CD8-positive, alpha-beta memory T cell (primary cell): ENCODE results near the gene CCDC148. TPM values are rescaled to one million over a fixed set of nuclear protein-coding genes. Genes with fewer than 3 reads are reported as not detected.
"Not testable (repeated sequence)": the region's sequence is repeated elsewhere in the genome, so short reads cannot be mapped to it uniquely, and the experiment has no call there.

Experiments used
- CTCF ChIA-PET: fragments of 350-600 bp; sonication (Branson Sonifier 250); formaldehyde crosslinking; loops from one replicate; lab custom pipeline; 2021; ENCODE audit warnings: antibody characterized with exemption; lab: Charles Lee
- POLR2A ChIA-PET: fragments of 350-600 bp; sonication (Branson Sonifier 250); formaldehyde crosslinking; loops from one replicate; lab custom pipeline; 2021; ENCODE audit warnings: antibody characterized with exemption; lab: Charles Lee
- DNase-seq, 5 donors: peaks; one replicate each; pipeline versions ENCODE4 v3.0.0 to v3.0.0-alpha.2; 2020 to 2022; ENCODE audit warnings: mixed read lengths in 1 of 5
- H3K27ac ChIP-seq: one replicate; pipeline ENCODE4 v1.7.0; 2013; ENCODE audit warnings: low read depth, mild to moderate bottlenecking, low read length, moderate library complexity
- H3K27me3 ChIP-seq: 2 replicates; pipeline ENCODE4 v1.7.0; 2013; ENCODE audit warnings: low read length, mild to moderate bottlenecking; ENCODE audit not compliant: insufficient read depth, poor library complexity, severe bottlenecking
- H3K36me3 ChIP-seq: 2 replicates; pipeline ENCODE4 v1.7.0; 2013; ENCODE audit warnings: mild to moderate bottlenecking, low read length, moderate library complexity; ENCODE audit not compliant: insufficient read depth
- H3K4me1 ChIP-seq: 2 replicates; pipeline ENCODE4 v1.7.0; 2013; ENCODE audit warnings: mild to moderate bottlenecking, low read length, moderate library complexity; ENCODE audit not compliant: insufficient read depth
- H3K4me3 ChIP-seq: 2 replicates; pipeline ENCODE4 v1.7.0; 2013; ENCODE audit warnings: mild to moderate bottlenecking, low read length
- H3K9me3 ChIP-seq: 2 replicates; pipeline ENCODE4 v1.7.0; 2013; ENCODE audit warnings: mild to moderate bottlenecking, low read length
- H3K27ac Mint-ChIP-seq, 8 donors: one replicate each; pipeline ENCODE4 v1.8.0; 2020 to 2021; ENCODE audit warnings: mixed read lengths in 8 of 8, mild to moderate bottlenecking in 6 of 8, inconsistent platforms in 3 of 8, moderate library complexity in 3 of 8
- H3K27me3 Mint-ChIP-seq, 2 donors: one replicate each; pipeline ENCODE4 v1.8.0; 2020 to 2021; ENCODE audit warnings: mixed read lengths in 2 of 2, mild to moderate bottlenecking in 1 of 2, moderate library complexity in 1 of 2
- H3K36me3 Mint-ChIP-seq, 3 donors: one replicate each; pipeline ENCODE4 v1.8.0; 2020 to 2021; ENCODE audit warnings: mixed read lengths in 3 of 3, inconsistent platforms in 1 of 3, mild to moderate bottlenecking in 1 of 3
- H3K4me1 Mint-ChIP-seq, 3 donors: one replicate each; pipeline ENCODE4 v1.8.0; 2020 to 2021; ENCODE audit warnings: mixed read lengths in 3 of 3, inconsistent platforms in 1 of 3, mild to moderate bottlenecking in 1 of 3
- H3K4me3 Mint-ChIP-seq, 7 donors: one replicate each; pipeline ENCODE4 v1.8.0; 2020 to 2021; ENCODE audit warnings: mixed read lengths in 7 of 7, mild to moderate bottlenecking in 6 of 7, moderate library complexity in 4 of 7, inconsistent platforms in 2 of 7
- H3K9me3 Mint-ChIP-seq, 5 donors: one replicate each; pipeline ENCODE4 v1.8.0; 2020 to 2022; ENCODE audit warnings: mixed read lengths in 5 of 5, mild to moderate bottlenecking in 3 of 5, moderate library complexity in 2 of 5, inconsistent platforms in 1 of 5
- polyA plus RNA-seq: library from polyadenylated mRNA; unstranded; fragments of 300-500 nt; fragmentation: Illumina TruSeq; gene quantifications from one replicate; pipeline ENCODE4 v1.2.3, GENCODE V29; 2021
- total RNA-seq, 2 experiments: library from RNA; stranded (reverse); gene quantifications; one replicate each; pipeline ENCODE4 v1.2.3, GENCODE V29; 2021

The CCDC148 gene
- total and polyA plus RNA-seq, 3 experiments from 2014 or later = 0.40 TPM; not detected in 2

GRCh38 chr2:158457092-158457825, 706 bp upstream of the CCDC148 start:
- no peaks in the 10 kb centered on the region for H3K27me3 ChIP-seq

GRCh38 chr2:158443606-158444005, 12.9 kb downstream of the CCDC148 start:
- no peaks in the 10 kb centered on the region for H3K9me3 ChIP-seq
- Mint-ChIP-seq H3K27me3 (peaks cover 0 to 4% of the 10 kb centered on the region in 2 donors), H3K36me3 (no peaks in the 10 kb centered on the region), H3K4me3 (no peak overlapping the region), H3K4me1 (no peaks in the 10 kb centered on the region), H3K27ac (no peak overlapping the region), H3K9me3 (peaks cover 0 to 12% (median 2%) of the 10 kb centered on the region in 5 donors)
- H3K4me3 ChIP-seq = no peak overlapping the region
- H3K27ac ChIP-seq = no peak overlapping the region
- ChIA-PET POLR2A (no interaction called here), CTCF (no interaction called here)
- no peaks in the 10 kb centered on the region for H3K27me3 ChIP-seq
- no peaks in the 10 kb centered on the region for H3K4me1 ChIP-seq
- no peak for DNase-seq
- no peaks in the 10 kb centered on the region for H3K36me3 ChIP-seq

More at GRCh38 chr2:158457092-158457825, 706 bp upstream of the CCDC148 start:
- H3K9me3 Mint-ChIP-seq = no peaks in the 10 kb centered on the region
- ChIA-PET POLR2A (interaction anchor here (0.6 to 1.4 kb wide), 3 partner anchors 20 to 829 kb away, joined by 3 to 4 read pairs (median 4); partner anchors contain the start of gene ACVR1C), CTCF (interaction anchor here (1.0 to 1.8 kb wide), 5 partner anchors 8 to 21 kb away, joined by 3 to 6 read pairs (median 3); no protein-coding TSS in a partner anchor)
- peak overlapping the region; percentile 79 for H3K4me3 ChIP-seq
- DNase-seq = peak; percentile 20 to 67 (median 59)
- H3K27me3 Mint-ChIP-seq = no peaks in the 10 kb centered on the region
- no peaks in the 10 kb centered on the region for H3K36me3 ChIP-seq
- peak overlapping the region; percentile 82 to 96 (median 90) for H3K4me3 Mint-ChIP-seq
- peak overlapping the region; percentile 60 for H3K27ac ChIP-seq
- peaks cover 0 to 8% (median 0%) of the 10 kb centered on the region in 3 donors for H3K36me3 Mint-ChIP-seq
- no peaks in the 10 kb centered on the region for H3K9me3 ChIP-seq
- peak overlapping the region; percentile 63 to 97 (median 89) for H3K27ac Mint-ChIP-seq
- H3K4me1 ChIP-seq = peaks cover 14% of the 10 kb centered on the region
- peaks cover 19 to 26% (median 23%) of the 10 kb centered on the region in 3 donors for H3K4me1 Mint-ChIP-seq

- POLR2A ChIA-PET, H3K27me3 ChIP-seq, H3K4me3 Mint-ChIP-seq, H3K27ac Mint-ChIP-seq, DNase-seq, H3K4me1 ChIP-seq, H3K36me3 ChIP-seq, CTCF ChIA-PET, H3K4me3 ChIP-seq, H3K4me1 Mint-ChIP-seq, H3K36me3 Mint-ChIP-seq, H3K9me3 ChIP-seq, H3K27ac ChIP-seq: not testable (repeated sequence)
- peaks cover 9 to 13% of the 10 kb centered on the region in 2 donors for H3K27me3 Mint-ChIP-seq
- H3K9me3 Mint-ChIP-seq = peaks cover 0 to 12% (median 5%) of the 10 kb centered on the region in 5 donors
These were observed 17.5 kb downstream of the CCDC148 start for GRCh38 chr2:158439062-158439461.

- H3K9me3 ChIP-seq, H3K27ac ChIP-seq, POLR2A ChIA-PET, H3K4me1 ChIP-seq, H3K36me3 Mint-ChIP-seq, H3K4me1 Mint-ChIP-seq, H3K27me3 ChIP-seq, H3K36me3 ChIP-seq, H3K4me3 Mint-ChIP-seq, H3K27ac Mint-ChIP-seq, DNase-seq, H3K4me3 ChIP-seq: not testable (repeated sequence)
- peaks cover 2 to 15% (median 15%) of the 10 kb centered on the region in 5 donors for H3K9me3 Mint-ChIP-seq
- peaks cover 7 to 25% of the 10 kb centered on the region in 2 donors for H3K27me3 Mint-ChIP-seq
- CTCF ChIA-PET = interaction anchor here (1.1 kb wide), 1 partner anchor 29 kb away, joined by 3 read pairs; no protein-coding TSS in a partner anchor
These were observed 22.8 kb downstream of the CCDC148 start for GRCh38 chr2:158433716-158434115.

- H3K4me3 Mint-ChIP-seq = no peak overlapping the region
- POLR2A ChIA-PET = no interaction called here
- H3K9me3 ChIP-seq = no peaks in the 10 kb centered on the region
These were observed 24.4 kb downstream of the CCDC148 start for GRCh38 chr2:158432117-158432516.

GRCh38 chr2:158414538-158414937, 42.0 kb downstream of the CCDC148 start:
- no peaks in the 10 kb centered on the region for H3K27me3 ChIP-seq
- ChIA-PET POLR2A (no interaction called here), CTCF (no interaction called here)
- H3K9me3 ChIP-seq = no peaks in the 10 kb centered on the region
- H3K4me3 ChIP-seq = no peak overlapping the region
- H3K4me1 ChIP-seq = no peaks in the 10 kb centered on the region
- DNase-seq = no peak
- Mint-ChIP-seq H3K36me3 (peaks cover 0 to 14% (median 2%) of the 10 kb centered on the region in 3 donors), H3K4me1 (no peaks in the 10 kb centered on the region), H3K27me3 (peaks cover 20 to 33% of the 10 kb centered on the region in 2 donors), H3K9me3 (peaks cover 21 to 37% (median 31%) of the 10 kb centered on the region in 5 donors), H3K4me3 (no peak overlapping the region), H3K27ac (no peak overlapping the region)
- no peaks in the 10 kb centered on the region for H3K36me3 ChIP-seq
- no peak overlapping the region for H3K27ac ChIP-seq

More at GRCh38 chr2:158432117-158432516, 24.4 kb downstream of the CCDC148 start:
- Histone ChIP-seq H3K4me3 (no peak overlapping the region), H3K4me1 (no peaks in the 10 kb centered on the region), H3K36me3 (no peaks in the 10 kb centered on the region), H3K27me3 (no peaks in the 10 kb centered on the region), H3K27ac (no peak overlapping the region)
- Mint-ChIP-seq H3K27me3 (peaks cover 8 to 33% of the 10 kb centered on the region in 2 donors), H3K36me3 (peaks cover 0 to 8% (median 3%) of the 10 kb centered on the region in 3 donors), H3K9me3 (peaks cover 8 to 22% (median 15%) of the 10 kb centered on the region in 5 donors), H3K27ac (no peak overlapping the region), H3K4me1 (no peaks in the 10 kb centered on the region)
- DNase-seq = no peak
- CTCF ChIA-PET = no interaction called here

- Histone ChIP-seq H3K27me3 (no peaks in the 10 kb centered on the region), H3K4me1 (no peaks in the 10 kb centered on the region), H3K4me3 (no peak overlapping the region), H3K36me3 (no peaks in the 10 kb centered on the region), H3K27ac (no peak overlapping the region), H3K9me3 (no peaks in the 10 kb centered on the region)
- Mint-ChIP-seq H3K9me3 (peaks cover 22 to 42% (median 34%) of the 10 kb centered on the region in 5 donors), H3K27me3 (peaks cover 20 to 30% of the 10 kb centered on the region in 2 donors), H3K36me3 (peaks cover 0 to 14% (median 2%) of the 10 kb centered on the region in 3 donors), H3K27ac (no peak overlapping the region), H3K4me1 (no peaks in the 10 kb centered on the region), H3K4me3 (no peak overlapping the region)
- ChIA-PET POLR2A (no interaction called here), CTCF (no interaction called here)
- DNase-seq = no peak
These were observed 43.0 kb downstream of the CCDC148 start for GRCh38 chr2:158413581-158413980.

- ChIA-PET CTCF (no interaction called here), POLR2A (no interaction called here)
- Mint-ChIP-seq H3K4me3 (no peak overlapping the region), H3K9me3 (peaks cover 22 to 42% (median 32%) of the 10 kb centered on the region in 5 donors), H3K27ac (no peak overlapping the region), H3K4me1 (no peaks in the 10 kb centered on the region), H3K27me3 (peaks cover 17 to 26% of the 10 kb centered on the region in 2 donors), H3K36me3 (peaks cover 0 to 10% (median 2%) of the 10 kb centered on the region in 3 donors)
- no peaks in the 10 kb centered on the region for H3K27me3 ChIP-seq
- H3K4me1 ChIP-seq = no peaks in the 10 kb centered on the region
- H3K27ac ChIP-seq = no peak overlapping the region
- DNase-seq = no peak
- no peak overlapping the region for H3K4me3 ChIP-seq
- no peaks in the 10 kb centered on the region for H3K36me3 ChIP-seq
- H3K9me3 ChIP-seq = no peaks in the 10 kb centered on the region
These were observed 44.3 kb downstream of the CCDC148 start for GRCh38 chr2:158412206-158412605.
